AG04450 (cell line): Measurements from ENCODE around the gene BABAM2. TPM values are rescaled to one million over a fixed set of nuclear protein-coding genes. Genes with fewer than 3 reads are reported as not detected.

ENCODE experiments used
- CTCF ChIA-PET: fragments of 300-600, 350-600 bp; formaldehyde crosslinking; extraction: SDS; loops from one replicate; lab custom pipeline; 2022; ENCODE audit warnings: antibody characterized with exemption, inconsistent platforms; lab: Charles Lee
- POLR2A ChIA-PET: fragments of 350-600 bp; formaldehyde crosslinking; extraction: SDS; loops from one replicate; lab custom pipeline; 2021; ENCODE audit warnings: antibody characterized with exemption, inconsistent platforms; lab: Yijun Ruan, JAX
- DNase-seq: peaks from one replicate; pipeline ENCODE4 v3.0.0-alpha.2; 2011; ENCODE audit warnings: low read depth, low spot score
- H3K27ac ChIP-seq: one replicate; pipeline ENCODE4 v1.5.1; 2012; ENCODE audit warnings: low read depth, low read length, control low read depth
- H3K27me3 ChIP-seq: one replicate; pipeline ENCODE4 v1.6.0; 2012; ENCODE audit warnings: low read length; ENCODE audit not compliant: control insufficient read depth, insufficient read depth
- H3K4me3 ChIP-seq: 2 replicates; pipeline ENCODE4 v1.5.1; 2011; ENCODE audit warnings: mild to moderate bottlenecking, low read depth, low read length, control low read depth
- H3K9me3 ChIP-seq: 2 replicates; pipeline ENCODE4 v1.5.1; 2012; ENCODE audit warnings: low read length; ENCODE audit not compliant: control insufficient read depth, insufficient read depth
- polyA plus RNA-seq: library from polyadenylated mRNA; depleted of rRNA; stranded (reverse); fragments of >200 nt; gene quantifications from 2 replicates; pipeline ENCODE4 v1.2.3, GENCODE V29; 2011
- TF ChIP-seq, protein P1 (sequence below): IDR thresholded peaks from 2 replicates; pipeline ENCODE4 v1.5.1; 2011; ENCODE audit warnings: low read depth, low read length, control low read depth, inconsistent platforms

BABAM2 gene
- polyA plus RNA-seq, 1 experiment: 44.5 TPM

DNA sequence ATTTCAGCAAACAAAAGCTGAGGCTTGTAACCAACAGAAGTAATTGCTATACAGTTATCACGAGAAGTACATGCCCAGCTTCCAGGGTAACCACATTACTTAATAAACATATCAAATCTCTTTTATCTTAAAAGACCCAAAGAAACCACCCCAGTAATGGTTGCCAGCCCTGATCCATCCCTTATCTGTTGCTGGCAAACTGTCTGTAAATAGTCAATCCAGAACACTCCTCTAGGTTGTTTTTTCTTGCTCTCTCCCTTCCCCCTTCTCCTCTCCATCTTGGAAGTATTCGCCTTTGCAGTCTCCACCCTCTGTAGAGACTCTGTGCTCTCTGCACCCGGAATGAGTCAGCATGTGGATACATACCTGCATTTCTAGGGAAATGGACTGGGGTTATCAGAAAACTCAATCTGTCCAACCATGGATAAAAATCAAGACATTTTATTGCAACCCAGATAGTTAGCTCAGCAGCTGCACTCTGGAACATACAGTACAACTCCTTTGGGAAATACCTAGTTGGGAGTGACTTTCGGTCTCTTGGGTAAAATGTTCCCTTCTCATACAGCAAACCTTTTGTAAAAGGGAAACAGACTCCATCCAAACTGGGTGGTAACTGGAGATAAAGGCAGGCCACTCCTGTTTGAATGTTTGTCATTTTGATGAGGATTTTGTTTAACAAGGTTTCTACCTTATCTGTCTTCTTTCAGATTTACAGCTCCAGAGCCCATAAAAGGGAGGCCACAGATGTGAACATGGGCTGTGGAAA is 378.7 kb downstream of the BABAM2 start:
- TF ChIP-seq, protein P1, sequence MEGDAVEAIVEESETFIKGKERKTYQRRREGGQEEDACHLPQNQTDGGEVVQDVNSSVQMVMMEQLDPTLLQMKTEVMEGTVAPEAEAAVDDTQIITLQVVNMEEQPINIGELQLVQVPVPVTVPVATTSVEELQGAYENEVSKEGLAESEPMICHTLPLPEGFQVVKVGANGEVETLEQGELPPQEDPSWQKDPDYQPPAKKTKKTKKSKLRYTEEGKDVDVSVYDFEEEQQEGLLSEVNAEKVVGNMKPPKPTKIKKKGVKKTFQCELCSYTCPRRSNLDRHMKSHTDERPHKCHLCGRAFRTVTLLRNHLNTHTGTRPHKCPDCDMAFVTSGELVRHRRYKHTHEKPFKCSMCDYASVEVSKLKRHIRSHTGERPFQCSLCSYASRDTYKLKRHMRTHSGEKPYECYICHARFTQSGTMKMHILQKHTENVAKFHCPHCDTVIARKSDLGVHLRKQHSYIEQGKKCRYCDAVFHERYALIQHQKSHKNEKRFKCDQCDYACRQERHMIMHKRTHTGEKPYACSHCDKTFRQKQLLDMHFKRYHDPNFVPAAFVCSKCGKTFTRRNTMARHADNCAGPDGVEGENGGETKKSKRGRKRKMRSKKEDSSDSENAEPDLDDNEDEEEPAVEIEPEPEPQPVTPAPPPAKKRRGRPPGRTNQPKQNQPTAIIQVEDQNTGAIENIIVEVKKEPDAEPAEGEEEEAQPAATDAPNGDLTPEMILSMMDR: no peak
- H3K27ac ChIP-seq: no peak overlapping the region
- no peak overlapping the region for H3K4me3 ChIP-seq
- no peaks in the 10 kb centered on the region for H3K9me3 ChIP-seq
- H3K27me3 ChIP-seq: no peaks in the 10 kb centered on the region
- ChIA-PET CTCF (no interaction called here), POLR2A (interaction anchor here (0.6 kb wide), 1 partner anchor 44 kb away, joined by 9 read pairs; no protein-coding TSS in a partner anchor)
- no peak for DNase-seq

DNA sequence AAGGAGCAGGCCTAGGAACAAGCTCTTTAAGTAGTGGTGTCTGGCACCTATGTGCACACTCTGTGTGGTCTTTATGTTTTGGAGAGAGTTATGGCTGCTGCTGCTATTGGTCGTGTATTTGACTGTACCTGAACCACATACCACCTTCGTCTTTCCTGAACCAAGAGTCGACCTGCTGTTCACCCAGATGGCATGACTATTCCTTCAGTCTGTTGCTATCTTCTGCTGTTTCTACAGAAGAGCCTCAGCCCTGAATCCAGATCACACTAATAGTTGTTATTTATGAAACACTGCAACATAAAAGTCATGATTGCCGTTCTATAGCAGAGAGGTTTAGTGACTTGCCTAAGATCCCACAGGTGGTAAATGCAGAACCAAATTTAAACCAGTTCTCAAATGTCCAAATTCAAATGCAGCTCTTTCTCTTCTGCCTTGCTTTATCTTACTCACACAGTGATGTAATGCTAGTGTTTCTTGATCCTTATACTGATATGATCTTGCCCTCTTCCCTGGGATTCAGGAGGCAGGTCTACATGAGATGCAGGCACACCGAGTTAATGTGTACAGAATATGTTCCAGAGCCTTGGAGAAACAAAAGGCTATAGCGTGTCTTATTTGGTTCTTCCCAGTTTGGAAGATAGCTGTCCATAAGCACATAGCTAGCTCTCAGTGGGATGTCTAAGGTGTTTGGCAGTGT is 380.1 kb downstream of the BABAM2 start:
- Histone ChIP-seq H3K4me3 (no peak overlapping the region), H3K27me3 (no peaks in the 10 kb centered on the region), H3K27ac (peak overlapping the region; percentile 54), H3K9me3 (no peaks in the 10 kb centered on the region)
- ChIA-PET CTCF (no interaction called here), POLR2A (no interaction called here)
- TF ChIP-seq, protein P1: no peak
- DNase-seq: no peak

DNA sequence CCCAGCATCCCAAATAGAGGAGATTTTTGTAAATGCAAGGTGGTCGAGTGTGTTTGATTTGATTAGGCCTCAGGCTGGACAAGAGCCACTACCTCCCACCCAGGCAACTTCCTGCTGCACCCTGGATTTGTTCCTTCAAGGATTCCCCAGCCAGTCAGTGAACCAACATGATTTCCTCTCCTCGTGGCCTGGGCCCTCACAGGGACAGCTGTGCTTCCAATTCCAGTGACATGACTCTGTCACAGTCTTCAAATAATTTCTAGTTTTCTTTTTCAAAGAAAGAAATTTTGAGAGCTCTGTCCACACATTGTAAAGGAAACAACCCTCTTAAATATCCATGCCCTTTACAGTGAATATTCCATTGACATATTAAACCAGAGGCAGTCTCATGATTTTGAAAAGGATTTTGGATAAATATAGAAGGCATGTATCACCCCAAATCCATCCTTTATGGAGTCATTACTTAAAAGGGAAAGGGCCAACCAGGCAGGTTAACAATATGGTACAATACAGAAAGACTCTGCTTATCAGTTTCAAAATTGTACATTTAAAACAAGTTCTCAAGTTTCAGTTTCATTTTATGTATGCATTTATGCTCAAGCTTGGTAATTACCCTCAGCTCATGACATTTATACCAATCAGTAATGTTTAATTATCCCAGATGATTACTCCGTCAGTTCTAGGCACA is 380.8 kb downstream of the BABAM2 start:
- CTCF ChIA-PET: no interaction called here
- Histone ChIP-seq H3K9me3 (no peaks in the 10 kb centered on the region), H3K27ac (peak overlapping the region; percentile 54), H3K27me3 (no peaks in the 10 kb centered on the region), H3K4me3 (no peak overlapping the region)
- TF ChIP-seq, protein P1: no peak
- POLR2A ChIA-PET: no interaction called here
- no peak for DNase-seq

DNA sequence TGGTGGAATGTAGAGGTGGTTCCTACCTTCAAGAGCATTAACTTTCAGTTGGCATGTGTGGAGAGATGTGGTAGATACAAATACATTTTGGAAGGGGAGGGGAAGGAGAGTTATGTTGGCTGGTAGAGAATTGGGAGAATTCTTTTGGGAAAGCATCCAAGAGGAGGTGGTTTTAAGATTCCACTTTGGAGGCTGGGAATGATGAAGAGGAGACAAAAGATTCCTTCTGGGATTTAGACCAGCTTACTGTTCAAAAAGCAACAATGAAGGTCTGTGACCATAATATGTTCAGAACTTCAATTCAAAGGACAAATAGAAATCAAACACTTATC is 381.4 kb downstream of the BABAM2 start:
- TF ChIP-seq, protein P1: no peak
- POLR2A ChIA-PET: no interaction called here

More for the DNA sequence above, 381.4 kb downstream of the BABAM2 start:
- Histone ChIP-seq H3K4me3 (no peak overlapping the region), H3K27me3 (no peaks in the 10 kb centered on the region), H3K9me3 (no peaks in the 10 kb centered on the region), H3K27ac (no peak overlapping the region)
- CTCF ChIA-PET: no interaction called here
- no peak for DNase-seq
